Body of pancreas (tissue), 4 donors: ENCODE results near the gene EML4. TPM values are rescaled to one million over a fixed set of nuclear protein-coding genes. Genes with fewer than 3 reads are reported as not detected.

Experiments used
- ATAC-seq: fragments of 150-250 bp; one replicate; pipeline ENCODE4 v1.9.1; 2016
- DNase-seq, 4 donors: peaks; one replicate each; pipeline ENCODE4 v3.0.0-alpha.2; 2019
- H3K27ac ChIP-seq, 4 donors: fragments of 200-600 bp; sonication (generic); 1 replicate in 3 of 4; 2 replicates in 1 of 4; pipeline versions ENCODE4 v1.5.1 to v1.6.1; 2016 to 2019; ENCODE audit warnings: mild to moderate bottlenecking in 1 of 4, mixed read lengths in 1 of 4, moderate library complexity in 1 of 4
- H3K27me3 ChIP-seq, 2 donors: fragments of 200-600 bp; sonication (generic); one replicate each; pipeline ENCODE4 v1.6.0; 2016; ENCODE audit warnings: mild to moderate bottlenecking in 1 of 2
- H3K36me3 ChIP-seq, 2 donors: fragments of 200-600 bp; sonication (generic); replicated peaks in 1 of 2; 2 replicates each; pipeline ENCODE4 v1.5.1; 2016; ENCODE audit warnings: low read depth in 2 of 2; ENCODE audit not compliant: insufficient read depth in 1 of 2
- H3K4me1 ChIP-seq: fragments of 200-600 bp; sonication (generic); one replicate; pipeline ENCODE4 v1.6.0; 2016
- H3K4me3 ChIP-seq, 2 donors: fragments of 200-600 bp; sonication (generic); 1 replicate in 1 of 2; 2 replicates in 1 of 2; pipeline ENCODE4 v1.5.1; 2016 to 2019
- H3K9me3 ChIP-seq, 3 donors: fragments of 200-600 bp; sonication (generic); 1 replicate in 2 of 3; 2 replicates in 1 of 3; pipeline ENCODE4 v1.5.1; 2016
- CTCF ChIP-seq, 7 experiments: fragments of 450-650 bp in 4 of 7; fragments of 200-600 bp in 3 of 7; sonication (generic) in 3 of 7; IDR thresholded peaks; one replicate each; pipeline ENCODE4 v1.5.1; 2016 to 2019; ENCODE audit warnings: antibody characterized with exemption in 7 of 7
- POLR2A ChIP-seq, 3 donors: fragments of 450-650 bp; IDR thresholded peaks; one replicate each; pipeline ENCODE4 v1.6.1; 2016; ENCODE audit warnings: antibody characterized with exemption in 3 of 3, mild to moderate bottlenecking in 2 of 3
- WGBS, 2 donors: methylation state at CpG; one replicate each; pipeline ENCODE4 v1.1.5; 2017; 5-methylcytosine and 5-hydroxymethylcytosine counted together
- intact Hi-C: fragments of 100-400 bp; cut with DNase I; formaldehyde crosslinking; loops from one replicate; pipeline ENCODE4 v1.15.1; 2023
- total RNA-seq, 2 donors: library from RNA; depleted of rRNA; stranded (reverse); fragments of >200 nt; gene quantifications; one replicate each; pipeline ENCODE4 v1.1.0, GENCODE V29; 2016

EML4 gene
- total RNA-seq, 2 donors from 2014 or later: 37.4 to 39.9 TPM

- DNase-seq (no peak), ATAC-seq (no peak)
- peak overlapping the region in 2 of 4 donors; percentile 43 to 64 for H3K27ac ChIP-seq
- no peaks in the 10 kb centered on the region for H3K9me3 ChIP-seq
- WGBS, 2 donors: 34 to 46% methylated on average over 2 of the region's 2 CpGs
- peaks cover 55% of the 10 kb centered on the region for H3K4me1 ChIP-seq
- no peak overlapping the region for H3K4me3 ChIP-seq
- no peaks in the 10 kb centered on the region for H3K27me3 ChIP-seq
- TF ChIP-seq CTCF (IDR thresholded peaks at IDR 0.05): no peak
- TF ChIP-seq POLR2A (IDR thresholded peaks at IDR 0.05): no peak
- no peaks in the 10 kb centered on the region for H3K36me3 ChIP-seq
- intact Hi-C loops: no loop called here
Measured at GRCh38 chr2:42223855-42224268, 54.7 kb downstream of the EML4 start.

- intact Hi-C loops: no loop called here
- Histone ChIP-seq H3K9me3 (no peaks in the 10 kb centered on the region), H3K27me3 (no peaks in the 10 kb centered on the region), H3K4me3 (no peak overlapping the region), H3K27ac (no peak overlapping the region), H3K4me1 (peaks cover 53% of the 10 kb centered on the region), H3K36me3 (no peaks in the 10 kb centered on the region)
- TF ChIP-seq CTCF (IDR thresholded peaks at IDR 0.05) (no peak), POLR2A (IDR thresholded peaks at IDR 0.05) (no peak)
- WGBS, 2 donors: 63 to 64% methylated on average over 4 of the region's 4 CpGs
- DNase-seq (no peak), ATAC-seq (no peak)
Measured at GRCh38 chr2:42224422-42225067, 55.4 kb downstream of the EML4 start.

DNA sequence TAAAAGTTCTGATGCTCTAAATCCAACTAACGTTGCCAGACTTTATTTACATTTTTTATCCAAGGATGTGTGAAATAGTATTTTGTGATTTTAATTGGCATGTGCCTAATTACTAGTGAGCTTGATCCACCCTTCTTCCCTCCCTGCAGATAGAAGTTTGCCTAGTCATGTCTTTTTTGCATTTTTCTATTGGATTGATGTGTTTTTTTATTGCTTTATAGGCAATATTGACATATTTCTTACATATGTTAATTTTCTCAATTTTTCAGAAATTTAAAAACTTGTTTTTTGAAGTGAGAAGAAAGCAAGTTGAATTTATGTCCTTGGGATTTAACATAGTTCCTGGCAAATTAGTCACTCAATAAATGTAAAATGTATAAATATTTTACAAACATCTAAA, 56.4 kb downstream of the EML4 start:
- ATAC-seq: no peak
- TF ChIP-seq CTCF (IDR thresholded peaks at IDR 0.05): no peak
- Histone ChIP-seq H3K4me3 (no peak overlapping the region), H3K36me3 (no peaks in the 10 kb centered on the region), H3K27ac (no peak overlapping the region), H3K4me1 (peaks cover 43% of the 10 kb centered on the region), H3K27me3 (no peaks in the 10 kb centered on the region), H3K9me3 (no peaks in the 10 kb centered on the region)
- intact Hi-C loops: no loop called here
- no peak for DNase-seq
- WGBS, 2 donors: 63 to 81% methylated on average over 1 of the region's 1 CpG

DNA sequence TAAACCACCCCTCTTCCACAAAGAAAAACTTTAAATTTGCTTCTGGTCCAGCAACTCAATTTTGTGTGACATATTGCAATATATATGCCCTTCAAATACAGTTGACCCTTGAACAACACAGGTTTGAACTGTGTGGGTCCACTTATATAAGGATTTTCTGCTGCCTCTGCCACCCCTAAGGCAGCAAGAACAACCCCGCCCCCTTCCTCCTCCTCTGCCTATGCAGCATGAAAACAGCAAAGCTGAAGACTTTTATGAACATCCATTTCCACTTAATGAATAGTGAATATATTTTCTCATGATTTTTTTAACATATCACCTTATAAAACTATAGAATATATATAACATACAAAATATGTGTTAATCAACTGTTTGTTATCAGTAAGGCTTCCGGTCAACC, 58.3 kb downstream of the EML4 start:
- Histone ChIP-seq H3K4me3 (no peak overlapping the region), H3K36me3 (no peaks in the 10 kb centered on the region), H3K27me3 (no peaks in the 10 kb centered on the region), H3K27ac (no peak overlapping the region), H3K4me1 (peaks cover 35% of the 10 kb centered on the region), H3K9me3 (no peaks in the 10 kb centered on the region)
- intact Hi-C loops: no loop called here
- ATAC-seq: no peak
- WGBS, 2 donors: 83 to 84% methylated on average over 2 of the region's 2 CpGs
- DNase-seq: no peak
- TF ChIP-seq CTCF (IDR thresholded peaks at IDR 0.05) (no peak), POLR2A (IDR thresholded peaks at IDR 0.05) (no peak)

GRCh38 chr2:42228101-42228500, 58.9 kb downstream of the EML4 start:
- no peak for DNase-seq
- WGBS, 2 donors: 72 to 75% methylated on average over 1 of the region's 1 CpG
- no peak for ATAC-seq

More at GRCh38 chr2:42228101-42228500, 58.9 kb downstream of the EML4 start:
- TF ChIP-seq CTCF (IDR thresholded peaks at IDR 0.05) (no peak), POLR2A (IDR thresholded peaks at IDR 0.05) (no peak)
- Histone ChIP-seq H3K36me3 (no peaks in the 10 kb centered on the region), H3K27ac (no peak overlapping the region), H3K4me1 (peaks cover 31% of the 10 kb centered on the region), H3K9me3 (no peaks in the 10 kb centered on the region), H3K27me3 (no peaks in the 10 kb centered on the region), H3K4me3 (no peak overlapping the region)
- intact Hi-C loops: no loop called here
